ENCODE data around the gene ZMYND11.
"Not testable (repeated sequence)": the region's sequence is repeated elsewhere in the genome, so short reads cannot be mapped to it uniquely, and the experiment has no call there.

Gene ZMYND11

GRCh38 chr10:283140-283479 is 147.9 kb downstream of the ZMYND11 start:
- no peak for DNase-seq (ENCODE audit: low read depth)

GRCh38 chr10:283916-284356 is 148.7 kb downstream of the ZMYND11 start:
- no peak for DNase-seq (ENCODE audit: low read depth)

GRCh38 chr10:285216-285615 is 150.0 kb downstream of the ZMYND11 start:
- DNase-seq (ENCODE audit: low read depth), result no peak

- no peak for DNase-seq (ENCODE audit: low read depth)
Observed at GRCh38 chr10:287026-287709, 151.9 kb downstream of the ZMYND11 start.

DNA sequence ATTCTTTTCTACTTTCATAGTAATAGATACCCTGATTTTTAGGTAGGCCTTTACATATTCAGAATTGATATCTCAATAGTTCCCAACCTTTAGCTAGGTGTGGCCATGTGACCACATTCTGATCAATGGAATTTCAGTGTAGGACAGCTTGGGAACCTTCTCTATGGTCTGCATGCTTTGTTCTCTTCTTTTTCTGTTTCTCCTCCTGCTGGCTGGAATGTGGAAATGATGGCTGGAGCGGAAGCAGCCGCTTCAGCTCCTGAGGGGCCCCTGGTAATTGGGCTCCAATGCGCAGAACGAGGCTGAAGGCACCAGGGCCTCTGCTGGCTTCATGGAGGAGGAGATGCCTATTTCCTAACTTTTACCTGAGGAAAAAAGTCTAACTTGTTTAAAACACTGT is 152.6 kb downstream of the ZMYND11 start:
- DNase-seq (ENCODE audit: low read depth), result no peak

DNA sequence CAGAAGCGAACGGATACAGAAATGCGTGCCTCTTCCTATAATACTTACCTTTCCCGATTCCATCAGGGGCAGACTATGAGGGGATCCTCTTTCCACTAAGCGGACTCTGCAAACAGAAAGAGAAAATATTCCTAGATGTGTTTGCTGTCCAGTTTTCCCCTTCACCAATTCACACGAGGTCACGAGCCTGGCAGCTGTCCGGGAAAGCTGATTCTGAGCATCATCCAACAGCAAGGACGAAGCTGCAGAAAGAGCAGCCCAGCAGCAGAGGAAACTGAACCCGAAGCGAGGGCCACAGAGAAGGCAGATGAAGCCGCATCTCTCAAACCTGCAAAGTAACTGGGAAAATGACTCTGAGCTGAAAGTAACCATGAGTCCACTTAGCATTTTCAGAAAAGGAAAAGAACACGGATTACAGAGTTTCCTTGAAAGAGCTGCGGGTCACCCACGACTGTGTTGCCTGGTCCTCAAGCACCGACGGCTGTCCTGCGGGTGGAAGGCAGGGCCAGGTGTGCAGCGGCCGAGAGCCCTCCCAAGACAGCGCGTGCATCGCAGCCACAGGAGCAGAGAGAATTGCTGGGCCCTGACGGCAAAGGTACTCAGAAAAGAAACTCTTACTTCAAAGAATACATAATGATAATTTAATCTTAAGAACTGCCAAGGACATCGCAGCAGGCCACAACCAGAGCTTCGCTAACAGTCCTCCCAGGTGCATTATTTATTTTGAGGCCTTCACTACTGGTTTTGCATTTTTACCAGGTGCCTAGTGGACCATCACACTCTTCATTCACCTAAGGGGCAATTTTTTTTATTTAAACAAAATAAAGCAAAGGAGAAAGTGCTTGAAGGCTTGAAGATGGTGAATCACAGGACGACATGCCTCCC is 153.3 kb downstream of the ZMYND11 start:
- no peak for DNase-seq (ENCODE audit: low read depth)

DNA sequence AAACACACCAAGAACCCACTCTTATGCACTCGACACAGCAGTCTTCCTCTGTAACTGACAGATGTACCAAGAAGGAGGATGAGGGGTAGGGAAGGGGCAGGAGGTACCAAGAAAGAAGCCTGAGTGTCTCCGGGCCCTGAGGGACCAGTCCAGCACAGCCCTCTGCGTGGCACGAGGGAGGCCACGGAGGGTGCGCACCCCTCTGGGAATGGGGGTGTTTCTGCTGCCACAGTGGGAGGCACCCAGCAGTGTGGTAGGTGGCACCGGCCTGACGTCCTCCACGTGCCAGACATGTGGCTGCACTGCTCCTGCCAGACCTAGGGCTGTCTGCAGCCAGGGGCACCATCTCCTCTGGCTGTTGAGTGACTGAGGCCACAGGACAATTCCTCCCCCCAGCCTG is 154.3 kb downstream of the ZMYND11 start:
- DNase-seq (ENCODE audit: low read depth), result no peak

GRCh38 chr10:290026-290725 is 154.9 kb downstream of the ZMYND11 start:
- DNase-seq (ENCODE audit: low read depth), result no peak

GRCh38 chr10:293636-294035 is 158.4 kb downstream of the ZMYND11 start:
- no peak for DNase-seq (ENCODE audit: low read depth)

DNA sequence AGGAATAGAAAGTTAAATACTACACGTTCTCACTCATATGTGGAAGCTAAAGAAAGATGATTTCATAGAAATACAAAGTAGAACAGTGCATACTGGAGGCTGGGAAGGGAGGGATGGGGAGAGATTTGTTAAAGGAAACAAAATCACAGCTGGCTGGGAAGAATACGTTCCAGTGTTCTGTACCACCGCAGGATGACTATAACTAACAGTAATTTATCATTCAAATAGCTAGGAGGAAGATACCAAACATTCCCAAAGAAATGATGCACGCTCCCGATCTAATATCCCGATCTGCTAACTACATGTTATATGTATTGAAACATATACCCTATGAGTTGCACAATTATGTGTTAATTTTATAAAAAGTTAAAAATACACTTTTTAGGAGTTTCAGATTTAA is 162.3 kb downstream of the ZMYND11 start:
- DNase-seq (ENCODE audit: low read depth), result no peak

GRCh38 chr10:298033-298432 is 162.8 kb downstream of the ZMYND11 start:
- DNase-seq (ENCODE audit: low read depth), result no peak

DNA sequence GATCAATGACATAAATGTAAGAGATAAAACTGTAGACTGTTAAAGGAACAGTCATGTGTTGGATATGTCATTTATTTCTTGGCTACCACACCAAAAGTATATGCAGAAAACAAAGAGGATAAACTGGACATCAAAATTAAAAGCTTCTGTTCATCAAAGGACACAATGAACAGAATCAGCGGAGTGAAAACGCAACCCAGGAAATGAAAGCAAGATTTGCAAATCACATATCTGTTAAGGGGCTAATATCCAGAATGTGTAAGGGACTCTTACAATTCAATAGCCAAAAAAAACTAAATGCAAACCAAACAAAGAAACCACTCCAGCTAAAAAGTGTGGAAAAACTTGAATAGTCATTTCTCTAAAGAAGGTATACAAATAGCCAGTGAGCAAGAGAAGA is 164.3 kb downstream of the ZMYND11 start:
- DNase-seq (ENCODE audit: low read depth), result no peak

DNA sequence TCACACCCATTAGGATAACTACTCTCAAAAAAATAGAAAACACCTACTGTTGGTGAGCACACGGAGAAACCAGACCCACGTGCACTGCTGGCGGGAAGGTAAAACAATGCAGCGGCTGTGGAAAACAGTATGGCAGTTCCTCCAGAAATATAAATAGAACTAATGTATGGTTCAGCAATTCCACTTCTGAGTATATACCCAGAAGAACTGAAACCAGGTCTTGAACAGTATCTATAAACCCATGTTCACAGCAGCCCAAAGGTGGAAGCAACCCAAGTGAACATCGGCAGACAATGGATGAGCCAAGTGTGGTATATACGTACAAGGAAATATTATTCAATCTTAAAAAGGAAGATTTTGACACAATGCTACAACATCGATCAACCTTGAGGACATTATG is 164.7 kb downstream of the ZMYND11 start:
- no peak for DNase-seq (ENCODE audit: low read depth)

DNA sequence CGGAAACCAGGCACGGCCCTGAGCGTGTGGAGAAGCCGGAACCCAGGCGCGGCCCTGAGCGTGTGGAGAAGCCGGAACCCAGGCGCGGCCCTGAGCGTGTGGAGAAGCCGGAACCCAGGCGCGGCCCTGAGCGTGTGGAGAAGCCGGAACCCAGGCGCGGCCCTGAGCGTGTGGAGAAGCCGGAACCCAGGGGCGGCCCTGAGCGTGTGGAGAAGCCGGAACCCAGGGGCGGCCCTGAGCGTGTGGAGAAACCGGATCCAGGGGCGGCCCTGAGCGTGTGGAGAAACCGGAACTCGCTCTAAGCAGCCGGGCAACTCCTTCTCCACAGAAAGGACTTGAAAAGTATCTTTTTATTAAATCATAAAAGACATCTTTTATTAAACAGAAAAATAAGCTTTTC is 165.3 kb downstream of the ZMYND11 start:
- not testable (repeated sequence) for DNase-seq (ENCODE audit: low read depth)

DNA sequence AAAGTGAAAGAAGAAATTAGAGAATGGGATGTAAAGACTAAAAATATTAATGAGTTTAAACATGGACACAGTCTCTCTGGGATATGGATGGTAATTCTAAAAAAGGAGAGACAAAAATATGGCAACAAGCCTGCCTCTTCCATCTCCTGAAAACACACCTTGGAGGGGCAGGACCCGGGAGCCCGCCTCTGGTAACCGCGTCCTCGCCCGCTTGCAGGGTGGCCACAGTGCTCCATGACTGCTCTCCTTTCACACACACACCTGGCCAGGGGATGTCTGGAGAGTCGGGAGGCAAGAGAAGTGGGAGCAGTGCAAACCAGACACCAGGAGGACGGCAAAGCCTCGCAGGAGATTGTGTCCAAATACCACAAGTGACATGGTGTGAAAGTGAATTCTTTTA is 166.3 kb downstream of the ZMYND11 start:
- no peak for DNase-seq (ENCODE audit: low read depth)
